Stomach (tissue), 4 donors: ENCODE data around the gene CRISPLD2.

Experiments used
- CTCF ChIP-seq, 7 experiments: fragments of 450-650 bp in 4 of 7; fragments of 200-600 bp in 3 of 7; sonication (generic) in 3 of 7; IDR thresholded peaks; one replicate each; pipeline ENCODE4 v1.5.1; 2016 to 2019; ENCODE audit warnings: antibody characterized with exemption in 7 of 7, control low read depth in 2 of 7, mild to moderate bottlenecking in 1 of 7
- EP300 ChIP-seq: sonication (generic); formaldehyde crosslinking; IDR thresholded peaks from one replicate; pipeline ENCODE4 v1.6.1; 2017; ENCODE audit warnings: antibody characterized with exemption
- POLR2A ChIP-seq, 4 donors: fragments of 450-650 bp; IDR thresholded peaks; one replicate each; pipeline ENCODE4 v1.6.1; 2016; ENCODE audit warnings: antibody characterized with exemption in 4 of 4, control low read depth in 2 of 4, mild to moderate bottlenecking in 1 of 4, moderate library complexity in 1 of 4
- POLR2AphosphoS5 ChIP-seq, 3 donors: sonication (generic); formaldehyde crosslinking; IDR thresholded peaks; one replicate each; pipeline ENCODE4 v1.6.1; 2016; ENCODE audit warnings: antibody characterized with exemption in 3 of 3

- TF ChIP-seq CTCF (IDR thresholded peaks at IDR 0.05) (no peak), EP300 (no peak), POLR2AphosphoS5 (IDR thresholded peaks at IDR 0.05) (no peak), POLR2A (IDR thresholded peaks at IDR 0.05) (no peak)
Observed at GRCh38 chr16:84806256-84806889, 13.4 kb upstream of the CRISPLD2 start.
